ENCODE results near the gene RALB. TPM values are rescaled to one million over a fixed set of nuclear protein-coding genes. Genes with fewer than 3 reads are reported as not detected.
"Not testable (repeated sequence)": the region's sequence is repeated elsewhere in the genome, so short reads cannot be mapped to it uniquely, and the experiment has no call there.

The RALB gene
- total RNA-seq, 1 donor from 2014 or later = 40.4 TPM

DNA sequence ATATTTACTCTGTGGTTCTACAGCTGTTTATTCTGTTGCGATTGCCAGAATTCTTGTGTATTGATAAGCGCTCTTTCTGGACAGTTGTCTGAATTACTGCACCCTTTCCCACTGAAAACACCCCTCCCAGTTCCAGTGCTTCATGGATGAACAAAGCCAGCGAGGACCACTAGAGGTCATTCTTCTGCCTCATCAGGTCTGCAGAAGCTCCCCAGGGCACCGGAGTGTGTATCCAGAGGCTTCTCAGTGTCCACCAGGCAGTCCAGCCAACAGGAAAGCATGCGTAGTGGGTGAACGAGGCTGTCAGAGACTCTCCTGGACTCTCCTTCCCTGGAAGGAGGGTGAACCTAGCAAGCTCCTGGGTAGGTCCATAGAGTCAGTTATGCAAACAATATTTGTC, 52.6 kb downstream of the RALB start:
- peaks cover 15% of the 10 kb centered on the region for H3K36me3 Mint-ChIP-seq

DNA sequence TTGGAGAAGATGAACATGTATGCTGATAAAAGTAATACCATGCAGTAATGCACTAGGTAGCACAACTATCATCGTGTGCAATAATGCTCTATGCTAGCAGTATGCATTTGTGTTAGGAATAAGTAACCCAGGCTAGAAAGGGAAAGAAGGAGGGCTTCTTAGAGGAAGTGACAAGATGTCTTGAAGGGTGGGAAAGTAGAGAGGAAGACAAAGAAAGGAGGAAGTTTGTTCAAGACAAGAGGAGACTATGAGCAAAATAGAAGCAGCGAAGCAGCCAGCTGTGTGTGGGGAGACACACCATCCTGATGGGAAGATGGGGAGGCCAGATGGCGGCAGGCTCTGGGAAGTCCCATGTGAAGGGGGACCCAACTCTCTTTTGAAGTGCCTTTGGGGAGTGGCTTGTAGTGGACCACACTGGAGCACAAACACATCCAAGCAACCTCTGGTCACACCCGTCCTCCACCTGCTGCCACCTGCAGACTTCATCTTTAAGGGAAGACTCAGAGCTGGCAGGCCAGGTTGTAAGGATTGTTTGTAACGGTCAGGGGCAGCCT, 53.4 kb downstream of the RALB start:
- no peaks in the 10 kb centered on the region for H3K9me3 Mint-ChIP-seq
- H3K27ac Mint-ChIP-seq = no peak overlapping the region
- TF ChIP-seq, protein P1, sequence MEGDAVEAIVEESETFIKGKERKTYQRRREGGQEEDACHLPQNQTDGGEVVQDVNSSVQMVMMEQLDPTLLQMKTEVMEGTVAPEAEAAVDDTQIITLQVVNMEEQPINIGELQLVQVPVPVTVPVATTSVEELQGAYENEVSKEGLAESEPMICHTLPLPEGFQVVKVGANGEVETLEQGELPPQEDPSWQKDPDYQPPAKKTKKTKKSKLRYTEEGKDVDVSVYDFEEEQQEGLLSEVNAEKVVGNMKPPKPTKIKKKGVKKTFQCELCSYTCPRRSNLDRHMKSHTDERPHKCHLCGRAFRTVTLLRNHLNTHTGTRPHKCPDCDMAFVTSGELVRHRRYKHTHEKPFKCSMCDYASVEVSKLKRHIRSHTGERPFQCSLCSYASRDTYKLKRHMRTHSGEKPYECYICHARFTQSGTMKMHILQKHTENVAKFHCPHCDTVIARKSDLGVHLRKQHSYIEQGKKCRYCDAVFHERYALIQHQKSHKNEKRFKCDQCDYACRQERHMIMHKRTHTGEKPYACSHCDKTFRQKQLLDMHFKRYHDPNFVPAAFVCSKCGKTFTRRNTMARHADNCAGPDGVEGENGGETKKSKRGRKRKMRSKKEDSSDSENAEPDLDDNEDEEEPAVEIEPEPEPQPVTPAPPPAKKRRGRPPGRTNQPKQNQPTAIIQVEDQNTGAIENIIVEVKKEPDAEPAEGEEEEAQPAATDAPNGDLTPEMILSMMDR (conservative IDR thresholded peaks at IDR 0.05) = no peak

More for the DNA sequence above, 52.6 kb downstream of the RALB start:
- DNase-seq (ENCODE audit: extremely low spot score, unreplicated experiment) = no peak
- H3K9me3 Mint-ChIP-seq = no peaks in the 10 kb centered on the region
- peaks cover 2% of the 10 kb centered on the region for H3K27me3 Mint-ChIP-seq
- no peak overlapping the region for H3K27ac Mint-ChIP-seq
- TF ChIP-seq, protein P1 (conservative IDR thresholded peaks at IDR 0.05) = peak; percentile 55
- peaks cover 3% of the 10 kb centered on the region for H3K4me1 Mint-ChIP-seq (ENCODE audit: unreplicated experiment)
- no peak overlapping the region for H3K4me3 Mint-ChIP-seq

DNA sequence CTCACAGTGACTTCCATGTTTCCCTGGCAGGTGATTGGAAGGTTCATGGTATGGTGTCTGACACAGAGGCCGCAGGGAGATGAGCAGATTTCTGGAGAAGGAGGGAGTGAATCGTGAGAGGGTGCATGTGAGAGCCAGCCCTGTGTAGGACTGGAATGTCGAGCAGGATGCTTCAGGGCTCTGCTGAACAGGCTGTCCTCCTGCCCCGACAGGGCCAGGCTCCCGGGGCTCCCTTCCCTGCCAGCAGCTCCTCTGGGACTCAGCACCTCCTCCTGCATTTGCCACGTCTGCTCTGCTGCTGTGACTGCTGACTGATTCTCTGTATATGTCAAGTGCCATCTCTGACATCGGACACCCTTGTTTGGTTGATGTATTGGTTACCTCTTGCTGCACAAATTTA, 54.8 kb downstream of the RALB start:
- Mint-ChIP-seq H3K4me1 (ENCODE audit: unreplicated experiment) (no peaks in the 10 kb centered on the region), H3K4me3 (no peak overlapping the region), H3K27me3 (no peaks in the 10 kb centered on the region), H3K36me3 (peaks cover 15% of the 10 kb centered on the region), H3K9me3 (no peaks in the 10 kb centered on the region), H3K27ac (no peak overlapping the region)
- TF ChIP-seq, protein P1 (conservative IDR thresholded peaks at IDR 0.05) = no peak
- no peak for DNase-seq (ENCODE audit: extremely low spot score, unreplicated experiment)

More for the DNA sequence above, 53.4 kb downstream of the RALB start:
- Mint-ChIP-seq H3K27me3 (peaks cover 2% of the 10 kb centered on the region), H3K4me1 (ENCODE audit: unreplicated experiment) (no peaks in the 10 kb centered on the region), H3K36me3 (peaks cover 15% of the 10 kb centered on the region), H3K4me3 (no peak overlapping the region)
- DNase-seq (ENCODE audit: extremely low spot score, unreplicated experiment) = no peak

DNA sequence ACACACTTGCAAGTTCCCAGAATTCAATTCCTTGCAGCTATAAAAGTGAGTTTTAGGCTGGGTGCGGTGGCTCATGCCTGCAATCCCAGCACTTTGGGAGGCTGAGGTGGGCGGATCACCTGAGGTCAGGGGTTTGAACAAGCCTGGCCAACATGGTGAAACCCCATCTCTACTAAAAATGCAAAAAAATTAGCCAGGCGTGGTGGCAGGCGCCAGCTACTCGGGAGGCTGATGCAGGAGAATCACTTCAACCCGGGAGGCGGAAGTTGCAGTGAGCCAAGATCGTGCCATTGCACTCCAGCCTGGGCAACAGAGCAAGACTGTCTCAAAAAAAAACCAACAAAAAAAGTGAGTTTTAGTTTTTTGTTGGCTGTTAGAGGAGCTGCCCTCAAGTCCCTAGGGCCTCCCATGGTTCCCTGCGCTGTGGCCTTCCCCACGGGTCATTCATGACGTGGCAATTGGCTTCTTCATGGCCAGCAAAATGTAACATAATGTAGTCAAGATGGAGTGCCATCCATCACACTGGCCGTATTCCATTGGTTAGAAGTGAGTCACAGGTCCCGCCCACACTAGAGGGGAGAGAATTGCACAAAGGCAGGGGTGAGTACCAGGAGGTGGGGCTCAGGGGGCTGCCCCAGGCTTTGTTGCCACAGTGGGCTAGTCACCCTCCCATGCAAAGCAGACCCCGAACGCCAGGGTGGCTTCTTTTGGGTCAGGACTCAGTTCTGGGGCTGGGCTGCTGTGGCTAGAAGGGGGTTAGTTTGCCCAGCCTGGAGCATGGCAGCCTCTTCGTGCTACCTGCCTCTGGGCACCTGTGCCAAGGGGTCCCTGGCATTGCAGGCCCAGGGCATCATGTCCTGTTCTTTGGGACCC, 55.6 kb downstream of the RALB start:
- H3K9me3 Mint-ChIP-seq = no peaks in the 10 kb centered on the region
- peaks cover 5% of the 10 kb centered on the region for H3K27me3 Mint-ChIP-seq
- TF ChIP-seq, protein P1 (conservative IDR thresholded peaks at IDR 0.05) = no peak
- no peak overlapping the region for H3K27ac Mint-ChIP-seq
- no peak overlapping the region for H3K4me3 Mint-ChIP-seq
- H3K4me1 Mint-ChIP-seq (ENCODE audit: unreplicated experiment) = peaks cover 8% of the 10 kb centered on the region
- DNase-seq (ENCODE audit: extremely low spot score, unreplicated experiment) = no peak
- peaks cover 10% of the 10 kb centered on the region for H3K36me3 Mint-ChIP-seq

DNA sequence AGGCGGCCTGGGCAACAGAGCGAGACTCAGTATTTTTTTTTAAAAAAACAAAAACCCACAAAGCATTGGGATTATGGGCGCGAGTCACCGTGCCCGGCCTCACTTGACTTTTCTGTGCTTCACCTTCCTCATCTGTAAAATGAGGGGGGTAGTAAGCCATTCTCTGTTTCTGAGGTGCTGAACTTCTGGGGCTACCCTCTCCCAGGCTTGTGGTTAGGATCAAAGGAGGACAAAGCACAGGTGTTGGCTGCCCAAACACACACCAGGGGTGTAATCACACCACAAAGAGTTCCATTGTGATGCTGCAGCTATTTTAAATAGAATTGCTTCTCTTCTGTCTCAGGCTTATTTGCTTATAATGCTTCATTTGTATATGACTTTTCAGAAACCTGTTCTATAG, 57.5 kb downstream of the RALB start:
- no peak overlapping the region for H3K27ac Mint-ChIP-seq
- peaks cover 16% of the 10 kb centered on the region for H3K27me3 Mint-ChIP-seq
- no peak overlapping the region for H3K4me3 Mint-ChIP-seq
- no peak for DNase-seq (ENCODE audit: extremely low spot score, unreplicated experiment)
- H3K36me3 Mint-ChIP-seq = peaks cover 4% of the 10 kb centered on the region
- H3K4me1 Mint-ChIP-seq (ENCODE audit: unreplicated experiment) = peaks cover 10% of the 10 kb centered on the region
- no peaks in the 10 kb centered on the region for H3K9me3 Mint-ChIP-seq
- TF ChIP-seq, protein P1 (conservative IDR thresholded peaks at IDR 0.05) = no peak

DNA sequence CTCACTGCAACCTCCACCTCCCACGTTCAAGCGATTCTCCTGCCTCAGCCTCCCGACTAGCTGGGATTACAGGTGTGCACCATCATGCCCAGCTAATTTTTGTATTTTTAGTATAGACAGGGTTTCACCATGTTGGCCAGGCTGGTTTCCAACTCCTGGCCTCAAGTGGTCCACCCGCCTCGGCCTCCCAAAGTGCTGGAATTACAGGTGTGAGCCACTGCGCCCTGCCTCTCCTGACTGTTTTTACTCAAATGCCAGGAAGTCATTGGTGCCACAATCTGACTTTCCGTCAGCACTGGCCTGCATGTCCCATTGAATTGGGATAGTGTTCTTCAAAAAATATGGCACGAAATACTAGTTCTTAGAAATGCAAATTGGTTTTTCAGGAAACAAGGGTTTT, 58.2 kb downstream of the RALB start:
- H3K4me3 Mint-ChIP-seq; H3K9me3 Mint-ChIP-seq; H3K36me3 Mint-ChIP-seq; DNase-seq (ENCODE audit: extremely low spot score, unreplicated experiment); H3K27ac Mint-ChIP-seq: not testable (repeated sequence)
- Mint-ChIP-seq H3K27me3 (peaks cover 22% of the 10 kb centered on the region), H3K4me1 (ENCODE audit: unreplicated experiment) (peaks cover 10% of the 10 kb centered on the region)

Measured in type B pancreatic cell (in vitro differentiated cells).